ENCODE results near the gene CCDC92B.

The CCDC92B gene

DNA sequence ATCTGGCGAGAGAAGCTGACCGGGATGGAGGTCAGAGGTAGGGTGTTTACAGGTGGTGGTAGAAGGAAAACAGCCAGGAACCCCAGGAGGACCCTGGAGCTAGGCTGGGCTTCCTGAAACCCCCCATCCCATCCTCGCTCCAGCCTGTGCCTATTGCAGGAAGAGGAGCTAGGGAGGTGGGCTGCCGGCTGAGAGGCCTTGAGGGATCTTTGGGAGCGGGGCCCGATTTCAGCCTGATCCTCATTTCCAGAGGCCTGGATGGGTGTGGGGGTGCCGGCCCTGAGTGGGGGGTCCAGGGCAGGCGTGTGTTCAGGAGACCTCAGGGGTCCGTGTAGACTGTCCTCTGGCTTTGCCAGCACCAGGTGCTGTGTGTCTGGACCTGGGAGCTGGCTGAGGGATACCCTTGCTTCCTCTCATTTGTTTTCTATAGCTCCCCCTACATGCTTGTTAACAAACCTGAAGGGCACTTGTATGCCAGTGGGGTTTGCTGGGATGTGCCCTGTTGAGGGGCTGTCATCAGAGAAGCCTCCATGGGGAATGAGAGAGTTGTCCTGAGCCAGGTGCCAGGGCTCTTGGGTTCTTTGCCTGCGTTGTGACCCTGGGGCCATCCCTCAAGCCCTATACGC, 27.9 kb upstream of the CCDC92B start:
- no peak for DNase-seq

DNA sequence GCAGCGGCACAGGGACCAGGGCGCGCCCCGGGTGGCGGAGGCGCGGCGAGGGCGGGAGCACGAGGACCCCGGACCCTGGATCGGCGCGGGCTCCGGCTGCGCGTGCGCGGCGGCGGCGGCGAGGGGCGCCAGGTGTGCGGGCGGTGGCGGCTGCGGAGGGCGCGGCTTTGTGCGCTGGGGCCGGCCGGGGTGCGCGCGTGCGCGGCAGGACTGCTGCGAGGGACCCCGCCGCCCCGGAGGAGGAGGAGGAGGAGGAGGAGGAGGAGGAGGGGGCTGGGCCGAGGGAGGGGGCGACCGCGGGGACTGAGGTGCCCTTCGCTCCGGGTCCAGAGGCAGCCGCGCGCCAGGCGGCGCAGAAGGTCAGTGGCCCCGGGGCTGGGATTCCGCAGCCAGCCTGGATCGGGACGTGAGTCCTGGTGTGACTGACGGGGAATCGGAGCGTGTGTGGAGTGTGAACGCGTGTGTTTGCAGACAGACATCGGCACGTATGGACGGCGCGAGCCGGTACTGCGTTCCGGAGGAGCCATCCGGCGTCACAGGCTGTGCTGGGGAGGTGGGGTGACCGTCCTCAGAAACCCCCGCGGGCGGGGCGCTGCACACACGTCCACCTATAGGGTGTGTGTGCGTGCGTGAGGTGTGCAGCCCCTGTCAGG, 27.3 kb upstream of the CCDC92B start:
- peak; percentile 12 for DNase-seq

DNA sequence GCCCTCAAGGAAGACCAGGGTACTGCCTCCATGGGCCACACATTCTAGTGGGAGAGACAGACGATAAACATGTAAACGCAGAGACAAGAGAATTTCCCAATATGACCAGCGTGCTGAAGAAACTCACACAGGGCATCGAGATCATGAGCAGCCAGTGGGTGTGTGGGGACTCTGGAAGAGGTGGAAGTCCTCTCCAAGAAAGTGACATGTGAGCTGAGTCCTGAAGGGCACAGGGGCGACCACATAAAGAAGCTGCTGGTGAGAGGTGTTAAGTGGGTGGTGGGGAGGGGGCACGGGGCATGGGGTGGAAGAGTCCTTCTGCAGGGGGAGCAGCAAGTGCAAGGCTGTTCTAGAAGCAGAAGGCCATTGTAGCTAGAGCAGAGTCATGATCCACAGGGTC, 25.8 kb upstream of the CCDC92B start:
- no peak for DNase-seq

DNA sequence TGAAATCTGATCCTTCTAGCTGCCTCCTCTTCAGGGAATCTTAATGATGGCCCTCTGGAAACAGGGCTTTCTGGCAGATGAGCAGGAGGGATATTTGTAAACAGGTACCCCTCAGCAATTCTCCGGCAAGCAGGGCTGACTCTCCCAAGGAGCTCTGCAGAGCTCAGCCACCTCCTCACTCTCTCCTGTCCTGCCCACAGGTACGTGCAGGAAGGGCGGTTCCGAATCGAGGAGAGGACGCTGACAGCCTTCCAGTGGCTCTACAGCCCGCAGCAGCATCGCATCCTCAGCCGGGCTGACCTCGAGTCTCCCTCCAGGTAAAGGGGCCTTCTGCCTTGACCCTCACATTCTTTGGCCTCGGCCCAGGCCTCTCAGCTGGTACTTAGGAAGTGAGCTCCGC, 20.7 kb upstream of the CCDC92B start:
- no peak for DNase-seq

DNA sequence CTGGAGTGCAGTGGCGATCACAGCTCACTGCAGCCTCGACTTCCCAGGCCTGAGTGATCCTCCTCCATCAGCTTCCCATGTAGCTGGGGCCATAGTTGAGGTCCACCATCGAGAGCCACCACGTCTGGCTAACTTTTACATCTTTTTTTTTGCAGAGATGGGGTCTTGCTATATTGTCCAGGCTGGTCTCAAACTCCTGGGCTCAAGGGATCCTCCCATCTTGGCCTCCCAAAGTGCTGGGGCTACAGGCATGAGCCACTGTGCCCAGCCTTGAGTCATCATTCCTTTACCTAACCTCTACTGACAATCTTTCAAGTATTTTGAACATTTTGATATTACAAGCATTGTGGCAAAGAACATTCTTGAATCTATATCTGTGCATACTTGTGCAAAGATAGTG, 9.4 kb upstream of the CCDC92B start:
- DNase-seq = no peak

DNA sequence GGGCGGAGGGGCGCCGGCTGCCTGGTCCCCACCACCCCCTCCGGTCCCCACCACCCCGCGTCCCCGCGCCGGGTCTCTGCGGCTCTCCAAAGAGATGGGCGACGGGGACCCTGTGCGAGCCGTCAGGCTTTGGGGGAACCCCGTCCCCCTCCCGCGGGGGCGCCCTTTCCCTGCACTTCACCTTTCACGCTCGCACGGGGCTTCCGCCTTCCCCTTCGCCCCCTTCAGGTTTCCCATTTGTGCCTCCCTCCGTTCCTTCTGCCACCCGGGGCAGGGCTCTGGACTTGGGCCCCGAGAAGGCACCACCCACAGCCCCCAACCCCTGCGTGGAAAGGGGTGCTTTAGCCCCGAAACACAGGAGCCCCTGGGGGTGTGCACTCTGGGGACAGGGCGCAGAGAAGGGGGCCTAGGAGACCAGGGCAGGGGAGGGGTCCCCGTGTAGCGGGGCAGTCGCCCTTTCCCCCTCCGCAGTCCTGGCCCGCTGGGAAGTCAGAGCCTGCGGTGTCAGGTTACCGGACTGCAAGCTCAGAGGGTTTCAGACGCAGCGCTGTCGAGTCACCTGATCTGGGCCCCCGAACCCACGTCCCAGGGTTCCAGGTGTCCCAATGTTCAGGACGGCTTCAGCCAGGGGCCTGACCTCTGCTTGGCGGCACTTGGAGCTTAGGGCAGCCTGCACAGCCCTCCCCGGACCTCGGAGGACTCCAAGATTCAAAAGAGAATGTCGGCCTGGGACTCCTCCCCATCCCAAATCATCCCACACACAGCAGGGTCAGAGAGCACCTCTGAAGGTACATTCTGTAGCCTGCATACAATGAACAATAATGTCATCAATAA, 6.7 kb upstream of the CCDC92B start:
- no peak for DNase-seq

DNA sequence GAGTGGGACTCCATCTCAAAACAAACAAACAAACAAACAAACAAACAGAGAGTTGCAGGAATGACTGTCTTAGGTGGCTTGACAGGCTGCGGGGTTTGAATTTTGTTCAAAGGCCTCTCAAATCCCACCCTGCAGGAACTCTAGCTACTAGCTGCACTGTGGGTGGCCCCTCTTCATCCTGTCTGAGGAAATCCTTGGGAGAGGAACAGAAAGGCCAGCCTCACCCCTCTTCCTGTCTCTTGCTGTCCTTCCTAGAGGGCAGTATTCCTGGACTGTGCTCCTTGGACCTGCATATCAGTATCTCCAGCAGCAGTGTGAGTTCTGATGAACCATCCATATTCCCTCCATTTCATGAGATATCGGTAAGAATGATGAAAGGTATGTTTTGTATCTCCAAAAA, 2.0 kb upstream of the CCDC92B start:
- no peak for DNase-seq

DNA sequence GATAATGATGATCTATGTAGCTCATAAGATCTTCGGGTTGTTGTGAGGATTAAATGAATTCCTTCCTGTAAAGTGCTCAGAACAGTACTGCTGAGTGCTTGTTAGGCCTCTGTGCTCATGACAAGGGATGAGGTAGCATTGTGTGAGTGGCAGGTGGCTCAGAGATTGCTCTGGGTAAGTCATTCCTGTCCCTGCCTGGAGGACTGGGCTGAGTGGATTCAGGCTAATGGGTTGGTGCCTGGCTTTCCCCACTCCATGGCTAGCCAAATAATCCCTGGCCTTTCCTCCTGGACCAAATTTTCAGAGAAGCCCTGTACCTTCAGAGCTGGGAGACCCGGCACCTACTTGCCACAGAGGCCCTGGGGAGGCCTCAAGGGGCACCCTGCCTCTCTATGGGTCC, 1.3 kb upstream of the CCDC92B start:
- DNase-seq = no peak

DNA sequence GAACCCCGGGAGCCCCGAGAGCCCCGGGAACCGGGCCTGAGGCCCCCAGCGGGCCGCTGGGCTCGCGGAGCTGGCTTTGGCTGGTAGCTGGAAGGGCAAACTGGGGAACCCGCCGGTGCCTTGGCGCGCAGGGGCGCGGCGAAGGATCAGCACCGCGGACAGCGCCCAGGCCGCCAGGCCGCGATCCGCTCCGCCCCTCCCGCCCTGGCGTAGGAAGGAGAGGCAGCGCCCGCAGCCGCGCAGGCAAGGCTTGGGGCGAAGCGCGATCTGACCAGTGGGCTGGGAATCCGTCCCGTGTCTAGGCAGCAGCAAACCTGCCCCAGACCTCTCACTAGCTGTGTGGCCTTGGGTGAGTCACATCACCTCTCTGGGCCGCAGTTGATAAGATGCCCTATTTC, 331 bp upstream of the CCDC92B start:
- peak; percentile 37 for DNase-seq

DNA sequence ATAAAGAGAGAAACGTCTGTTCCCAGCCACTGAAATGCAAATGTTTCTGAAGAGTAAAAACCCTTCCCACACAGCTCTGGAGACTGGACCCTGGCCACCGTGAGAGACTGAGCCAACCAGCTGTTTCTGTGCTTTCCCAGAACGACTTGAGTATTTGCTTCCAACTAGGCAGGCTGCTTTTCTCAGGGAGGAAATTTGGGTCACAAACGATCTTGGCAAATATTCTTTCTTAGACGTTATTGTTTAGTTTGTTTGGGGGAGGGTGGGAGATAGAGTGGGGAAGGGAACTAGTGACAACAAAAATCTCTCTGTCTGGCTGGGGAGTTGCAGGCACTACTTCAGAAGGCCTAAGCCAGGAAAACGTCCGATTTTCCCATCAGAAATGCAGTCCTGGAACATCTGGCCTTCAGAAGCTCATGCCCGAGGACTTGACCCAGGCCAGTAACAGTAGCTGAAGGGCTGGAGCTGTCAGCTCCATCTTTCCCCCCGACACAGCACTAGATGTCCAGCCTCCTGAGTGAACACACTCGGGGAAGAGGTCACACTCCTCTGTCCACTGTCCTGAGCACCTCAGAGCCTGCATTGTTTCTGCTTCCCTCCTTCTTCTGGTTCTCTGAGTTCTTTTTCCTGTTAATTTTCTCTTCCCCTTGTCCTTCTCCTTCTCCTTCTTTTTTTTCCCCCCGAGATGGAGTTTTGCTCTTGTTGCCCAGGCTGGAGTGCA, 4.0 kb downstream of the CCDC92B start:
- no peak for DNase-seq

DNA sequence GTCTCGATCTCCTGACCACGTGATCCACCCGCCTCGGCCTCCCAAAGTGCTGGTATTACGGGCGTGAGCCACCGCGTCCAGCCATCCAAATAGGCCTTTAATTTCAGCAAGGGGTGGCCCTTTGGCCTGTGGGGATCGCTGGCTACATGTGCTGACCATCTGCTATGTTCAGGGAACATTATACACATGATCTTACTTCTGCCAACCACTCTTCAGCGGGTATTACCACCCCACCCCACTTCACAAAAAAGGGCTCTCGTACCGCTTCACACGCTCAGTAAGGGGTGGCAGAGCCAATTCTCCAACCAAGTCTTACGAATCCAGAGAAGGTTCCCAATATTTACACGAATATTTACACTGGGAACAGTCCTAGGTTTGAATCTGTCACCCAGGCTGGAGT, 11.8 kb downstream of the CCDC92B start:
- no peak for DNase-seq

DNA sequence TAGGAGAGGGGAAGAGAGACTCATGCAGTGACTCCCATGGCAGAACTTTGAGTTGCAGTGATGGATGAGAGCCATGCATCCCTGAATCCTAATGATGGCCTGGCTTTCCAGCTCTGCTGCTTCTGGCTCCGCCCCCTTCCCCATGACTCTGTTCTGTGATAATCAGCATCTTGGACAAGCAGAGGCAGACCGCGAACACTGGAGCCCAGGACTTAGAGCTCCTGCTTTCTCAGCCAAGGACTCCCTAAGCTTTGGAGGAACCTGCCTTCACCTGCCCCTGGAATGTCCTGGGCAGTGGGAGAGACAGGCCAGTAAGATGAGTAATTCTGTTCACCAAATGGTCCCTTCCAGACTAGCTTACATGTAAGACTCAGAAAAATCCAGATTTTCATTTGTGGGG, 12.5 kb downstream of the CCDC92B start:
- DNase-seq = no peak

DNA sequence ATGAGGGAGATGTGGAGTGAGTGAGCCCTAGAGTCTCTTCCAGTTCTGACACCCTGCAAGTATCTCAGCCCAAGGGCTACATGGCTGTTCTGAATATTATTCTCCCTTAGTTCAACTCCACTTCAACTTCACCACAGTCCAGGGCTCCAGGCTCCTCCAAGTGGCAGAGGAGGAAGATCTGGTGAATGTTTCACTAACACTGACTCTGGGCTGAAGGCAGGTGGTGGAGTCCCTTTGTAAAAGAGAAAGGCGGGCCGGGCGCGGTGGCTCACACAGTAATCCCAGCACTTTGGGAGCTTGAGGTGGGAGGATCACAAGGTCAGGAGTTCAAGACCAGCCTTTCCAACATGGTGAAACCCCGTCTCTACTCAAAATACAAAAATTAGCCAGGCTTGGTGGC, 13.6 kb downstream of the CCDC92B start:
- DNase-seq = no peak

DNA sequence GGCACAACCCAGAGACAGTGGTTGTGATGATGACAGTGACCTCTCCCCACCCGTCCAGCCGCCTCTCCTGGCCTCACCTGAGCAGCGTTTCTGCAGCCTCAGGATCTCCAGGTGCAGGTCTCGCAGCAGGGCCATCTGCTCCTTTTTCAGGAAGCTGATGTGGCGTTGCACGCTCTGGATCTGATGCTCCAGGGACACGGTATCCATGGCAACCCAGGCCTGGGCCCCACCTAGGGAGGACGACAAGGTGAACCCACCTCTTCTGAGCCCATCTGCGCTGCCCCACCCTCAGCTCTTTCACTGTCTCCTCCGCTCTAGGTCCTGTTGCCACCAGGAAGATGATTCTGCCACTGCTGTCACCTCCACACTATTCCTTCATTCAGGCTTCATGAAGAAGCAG, 14.5 kb downstream of the CCDC92B start:
- no peak for DNase-seq

DNA sequence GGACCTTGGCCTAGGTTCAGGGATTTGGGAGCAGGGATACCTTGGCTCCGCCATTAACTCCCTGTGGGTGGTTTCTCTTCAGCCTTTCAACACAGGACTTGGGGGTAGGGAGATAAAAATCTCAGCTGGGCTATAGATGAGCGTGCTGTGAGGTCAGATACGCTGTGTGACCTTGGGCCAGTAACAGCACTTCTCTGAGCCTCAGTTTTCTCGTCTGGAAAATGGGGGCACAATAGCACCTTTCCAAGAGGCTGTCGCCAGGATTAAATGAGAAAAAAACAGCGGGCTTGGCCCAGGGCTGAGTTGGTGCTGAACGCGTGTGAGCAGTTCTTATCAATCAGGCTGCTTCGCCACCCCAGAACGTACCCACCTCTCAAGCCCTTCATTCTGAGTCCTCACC, 17.6 kb downstream of the CCDC92B start:
- DNase-seq = no peak

DNA sequence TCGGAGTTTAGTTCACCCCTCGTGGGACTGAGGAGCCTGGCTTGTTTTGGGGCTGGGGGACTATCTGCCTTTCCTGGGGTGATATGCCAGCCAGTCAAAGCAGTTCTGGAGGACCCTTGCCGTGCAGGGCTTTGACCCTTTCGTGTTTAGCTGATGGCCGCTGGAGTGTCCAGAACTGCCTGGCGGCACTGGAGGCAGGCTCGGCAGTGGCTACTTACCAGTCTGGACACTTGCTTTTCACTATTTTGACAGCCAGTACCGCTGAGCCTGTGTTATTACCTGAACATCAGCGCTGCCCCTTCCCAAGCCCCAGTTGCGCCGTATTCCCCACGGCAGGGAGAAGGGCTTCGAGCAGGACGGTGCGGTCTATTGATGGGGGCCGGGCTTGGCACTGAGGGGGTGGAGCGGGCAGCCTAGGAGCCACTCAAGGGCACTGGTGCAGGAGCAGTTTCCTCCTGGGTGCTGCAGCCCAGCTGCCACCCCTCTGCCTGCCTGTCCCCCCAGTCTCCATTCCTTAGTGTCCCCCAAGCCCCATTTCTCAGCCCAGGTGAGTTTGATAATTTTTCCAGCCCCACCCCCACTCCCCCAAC, 18.6 kb downstream of the CCDC92B start:
- DNase-seq = no peak

DNA sequence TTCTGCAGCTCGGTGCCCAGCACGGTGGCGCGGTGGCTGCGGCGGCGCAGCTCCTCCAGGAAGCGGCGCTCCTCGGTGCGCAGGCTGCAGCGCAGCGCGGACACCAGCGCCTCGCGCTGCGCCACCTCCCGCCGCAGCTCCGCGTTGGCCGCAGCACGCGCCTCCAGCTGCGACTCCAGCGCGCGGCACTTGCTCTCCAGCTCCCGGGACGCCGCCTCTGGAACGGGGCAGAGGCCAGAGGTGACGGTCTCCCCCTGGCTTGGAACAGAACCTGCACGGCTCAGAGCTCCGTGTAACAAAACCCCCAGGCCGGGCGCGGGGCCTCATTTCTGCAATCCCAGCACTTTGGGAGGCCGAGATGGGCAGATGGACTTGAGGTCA, 24.7 kb downstream of the CCDC92B start:
- DNase-seq = no peak

DNA sequence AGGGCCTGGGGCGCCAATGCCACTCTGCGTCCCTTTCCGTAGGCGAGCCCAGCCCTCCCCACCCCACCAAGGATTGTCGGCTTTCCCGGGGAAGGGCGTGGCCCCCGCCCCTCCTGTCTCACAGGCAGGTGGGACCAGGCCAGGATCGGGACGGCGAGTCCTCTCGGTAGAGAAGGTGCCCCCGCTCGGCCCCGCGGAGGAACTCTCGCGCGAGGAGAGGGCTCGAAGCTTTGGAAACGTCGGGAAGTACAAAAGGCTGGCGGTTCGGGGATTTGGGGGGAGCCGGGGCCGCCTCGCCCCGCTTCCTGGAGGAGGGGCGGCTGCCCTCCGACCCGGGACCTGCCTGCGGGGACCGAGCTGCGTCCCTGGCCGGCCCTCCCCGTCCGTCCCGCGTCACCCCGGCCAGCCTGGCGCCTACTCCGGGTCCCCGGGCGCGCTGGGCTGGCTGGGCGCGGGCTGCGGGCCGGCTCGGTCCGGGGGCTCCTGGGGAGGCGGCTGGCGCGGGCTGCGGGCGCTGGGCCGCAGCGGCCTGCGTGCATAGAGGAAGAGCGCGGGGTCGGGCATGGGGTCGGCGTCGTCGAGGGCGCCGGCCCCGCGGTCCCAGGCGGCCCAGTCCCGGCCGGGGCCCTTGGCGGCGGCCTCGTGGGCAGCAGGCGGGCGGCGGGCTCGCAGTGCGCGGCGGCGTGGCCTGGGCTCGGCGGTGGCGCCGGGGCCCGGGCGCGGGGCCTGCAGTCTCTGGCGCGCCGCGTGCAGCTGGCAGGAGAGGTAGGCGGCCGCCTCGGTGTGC, 25.3 kb downstream of the CCDC92B start:
- DNase-seq = no peak

DNA sequence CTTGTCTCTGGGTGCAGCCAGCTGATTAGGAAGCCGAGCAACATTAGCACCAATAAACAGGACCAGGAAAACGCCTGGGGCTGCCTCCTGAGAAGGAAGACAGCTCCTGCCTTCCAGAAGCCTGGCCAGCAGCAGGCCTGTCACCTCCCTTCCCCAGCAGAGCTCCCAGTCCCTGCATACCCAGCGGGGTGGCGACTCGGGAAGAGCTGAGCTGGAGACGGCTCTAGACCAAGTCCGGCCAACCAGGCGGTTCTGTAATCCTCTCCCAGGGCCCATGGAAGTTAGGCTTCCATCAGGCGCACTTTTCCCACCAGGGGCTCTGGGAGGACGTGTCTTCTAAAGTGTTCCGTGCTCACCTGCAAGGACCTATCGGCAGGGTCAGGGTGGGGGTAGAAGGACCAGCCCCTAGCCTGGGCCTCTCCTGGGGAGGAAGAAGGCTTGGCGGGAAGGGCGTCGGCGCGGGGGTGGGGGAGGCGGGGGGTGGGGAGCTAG, 25.9 kb downstream of the CCDC92B start:
- no peak for DNase-seq

DNA sequence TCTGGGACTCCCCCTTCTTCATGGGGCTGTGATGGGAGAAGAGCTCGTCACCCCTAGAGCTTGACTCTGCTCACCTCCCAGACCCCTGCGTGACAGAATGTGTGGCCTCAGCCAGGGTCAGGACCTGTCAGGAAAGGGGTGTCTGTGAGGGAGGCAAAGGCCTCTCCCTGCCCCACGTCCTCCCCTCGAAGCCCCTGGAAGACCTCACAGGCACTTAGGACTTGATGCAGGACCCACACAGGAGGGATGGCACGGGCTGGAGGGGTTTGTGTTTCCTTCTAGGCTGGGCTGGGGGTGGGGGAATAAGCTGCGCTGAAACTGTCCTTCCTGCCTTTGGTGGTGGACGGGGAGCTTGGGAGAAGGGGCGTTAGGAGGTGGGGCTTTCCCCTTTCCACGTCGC, 26.8 kb downstream of the CCDC92B start:
- no peak for DNase-seq

DNA sequence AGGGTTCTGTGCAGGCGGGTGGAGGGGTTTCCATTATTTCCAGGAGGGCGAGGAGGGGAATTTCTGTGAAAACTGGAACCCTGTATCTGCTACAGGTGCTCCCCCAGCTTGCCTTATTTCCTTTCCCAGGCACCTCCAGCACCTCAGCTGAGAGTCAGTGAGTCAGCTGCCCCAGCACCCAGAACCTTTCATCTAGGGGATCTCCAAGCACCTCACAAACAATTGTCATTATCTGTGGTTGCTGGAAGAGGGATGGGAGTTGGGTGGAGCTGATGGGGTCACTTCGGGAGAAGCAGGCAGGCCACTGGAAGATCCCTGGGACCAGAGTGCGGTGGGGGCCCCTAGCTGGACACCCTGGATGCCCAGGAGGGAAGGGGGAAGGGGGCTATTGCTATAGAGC, 27.8 kb downstream of the CCDC92B start:
- no peak for DNase-seq

DNA sequence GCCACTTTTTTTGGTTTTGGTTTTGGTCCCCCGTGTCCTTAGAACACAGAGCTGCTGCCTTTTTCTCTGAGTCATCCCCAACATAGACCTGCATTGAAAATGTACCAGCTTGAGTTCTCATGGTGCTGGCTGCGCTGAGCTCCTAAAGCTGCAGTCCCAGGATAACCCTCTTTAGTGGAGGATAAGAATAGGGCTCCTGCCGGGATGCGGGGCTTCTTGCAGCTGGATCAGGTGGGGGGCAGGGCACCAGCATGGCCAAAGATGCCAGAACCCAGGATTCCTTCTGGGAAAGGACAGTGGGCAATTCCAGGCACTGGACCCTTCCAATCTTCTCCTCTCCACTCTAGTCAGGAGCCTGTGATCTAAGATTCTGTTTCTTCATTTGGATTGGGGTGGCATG, 29.6 kb downstream of the CCDC92B start:
- no peak for DNase-seq

All from NCI-H774 (cell line).